HG02938 (cell line): ENCODE measurements around the gene ARSG.
"Not testable (repeated sequence)": the region's sequence is repeated elsewhere in the genome, so short reads cannot be mapped to it uniquely, and the experiment has no call there.

Experiments used
- ATAC-seq: cut with Tn5 transposase; IDR thresholded peaks from one replicate; pipeline ENCODE4 v1.9.1; 2021; ENCODE audit warnings: mild to moderate bottlenecking, moderate library complexity; ENCODE audit not compliant: unreplicated experiment

Gene ARSG

DNA sequence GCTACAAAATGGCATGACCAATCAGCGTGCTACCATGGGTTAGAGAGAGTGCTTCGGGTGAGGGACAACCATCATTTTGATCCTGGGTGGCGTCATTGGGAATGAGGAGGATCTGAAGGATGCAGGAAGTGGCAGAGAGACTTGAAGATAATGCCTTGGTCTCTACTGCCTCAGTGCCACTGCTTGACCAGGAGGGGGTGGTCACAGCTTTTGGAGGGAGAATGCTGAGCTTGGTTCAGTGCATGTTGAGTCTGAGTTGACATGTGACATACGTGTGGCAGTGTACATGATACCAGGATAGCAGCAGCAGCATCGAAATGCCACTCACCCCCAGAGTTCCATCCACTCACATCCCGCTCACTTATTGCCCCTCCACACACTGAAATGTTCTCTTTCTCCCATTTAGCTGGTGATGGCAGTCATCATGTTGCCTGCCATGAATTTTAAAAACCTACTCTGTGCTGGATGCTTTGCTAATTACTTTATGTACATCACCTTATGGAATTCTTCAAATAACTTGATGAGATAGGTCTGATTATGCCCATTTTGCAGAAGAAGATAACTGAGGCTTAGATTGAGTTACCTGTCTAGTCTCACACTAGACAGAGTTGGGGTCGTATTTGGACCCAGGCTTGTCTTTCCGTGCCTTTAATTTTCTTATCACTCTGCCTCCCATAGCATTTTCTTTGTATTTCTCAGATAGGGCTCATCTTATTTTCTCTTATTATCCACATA, 36.7 kb downstream of the ARSG start:
- ATAC-seq, result no peak

DNA sequence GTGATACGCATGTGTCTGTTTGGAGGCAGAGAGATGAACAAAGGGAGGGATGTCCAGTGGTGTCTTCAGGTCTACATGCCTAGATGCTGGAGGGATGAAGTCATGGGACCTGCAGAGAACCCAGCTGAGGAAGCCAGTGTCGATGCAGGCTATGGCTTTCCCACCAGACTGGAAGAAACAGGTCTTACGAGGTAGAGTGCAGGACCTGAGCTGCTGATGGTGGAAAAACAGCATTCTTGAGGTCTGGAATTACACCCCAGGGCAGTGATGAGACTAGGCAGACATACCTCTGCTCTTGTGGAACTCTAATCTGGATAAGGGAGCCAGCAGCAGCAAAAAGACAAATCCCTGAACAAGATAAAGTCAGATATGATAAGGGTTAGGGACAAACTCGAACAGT, 37.4 kb downstream of the ARSG start:
- ATAC-seq, result no peak

DNA sequence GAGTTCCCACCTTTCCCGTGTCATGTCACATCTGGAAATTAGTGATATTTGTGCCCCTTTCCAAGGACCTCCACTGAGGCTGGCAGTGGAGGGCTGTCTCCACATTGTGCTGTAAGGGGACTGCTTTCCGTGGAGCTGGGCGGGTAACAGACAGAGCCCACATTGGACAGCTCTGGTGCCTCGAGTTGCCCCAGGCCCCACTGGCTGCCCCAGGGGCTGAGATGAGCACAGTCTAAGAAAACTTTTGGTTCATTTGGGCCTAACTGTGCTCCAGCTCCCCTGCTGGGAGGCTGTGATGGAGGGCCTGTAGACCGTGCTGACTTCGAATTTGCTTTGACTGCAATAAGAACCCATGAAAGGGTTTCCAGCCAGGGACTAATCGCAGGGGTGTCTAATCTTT, 38.0 kb downstream of the ARSG start:
- no peak for ATAC-seq

DNA sequence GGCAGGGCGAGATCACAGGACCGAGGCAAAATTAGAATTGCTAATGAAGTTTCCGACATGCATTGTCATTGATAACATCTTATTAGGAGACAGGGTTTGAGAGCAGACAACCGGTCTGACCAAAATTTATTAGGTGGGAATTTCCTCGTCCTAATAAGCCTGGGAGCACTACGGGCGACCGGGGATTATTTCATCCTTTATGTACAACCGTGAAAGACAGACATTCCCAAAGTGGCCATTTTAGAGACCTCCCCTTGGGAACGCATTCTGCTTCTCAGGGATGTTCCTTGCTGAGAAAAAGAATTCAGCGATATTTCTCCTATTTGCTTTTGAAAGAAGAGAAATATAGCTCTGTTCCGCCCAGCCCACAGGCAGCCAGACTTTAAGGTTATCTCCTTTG, 40.6 kb downstream of the ARSG start:
- ATAC-seq, result not testable (repeated sequence)

DNA sequence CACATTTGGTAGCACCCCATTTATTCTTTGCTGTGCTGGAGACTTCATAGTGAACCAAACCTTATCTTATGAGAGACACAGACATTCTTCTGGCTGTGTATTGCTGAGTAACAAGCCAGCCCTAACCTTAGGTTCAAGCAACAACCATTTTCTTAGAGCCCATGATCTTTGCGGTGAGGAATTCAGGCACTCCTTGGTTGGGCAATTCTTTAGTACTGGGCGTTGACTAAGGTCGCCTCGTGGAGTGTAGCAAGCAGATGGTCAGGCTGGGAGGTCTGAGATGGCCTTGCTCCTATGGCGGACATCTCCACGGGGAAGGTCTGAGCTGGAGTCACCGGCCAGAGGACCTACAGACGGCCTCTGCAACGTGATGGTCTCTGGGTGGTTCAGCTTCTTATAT, 43.1 kb downstream of the ARSG start:
- no peak for ATAC-seq

DNA sequence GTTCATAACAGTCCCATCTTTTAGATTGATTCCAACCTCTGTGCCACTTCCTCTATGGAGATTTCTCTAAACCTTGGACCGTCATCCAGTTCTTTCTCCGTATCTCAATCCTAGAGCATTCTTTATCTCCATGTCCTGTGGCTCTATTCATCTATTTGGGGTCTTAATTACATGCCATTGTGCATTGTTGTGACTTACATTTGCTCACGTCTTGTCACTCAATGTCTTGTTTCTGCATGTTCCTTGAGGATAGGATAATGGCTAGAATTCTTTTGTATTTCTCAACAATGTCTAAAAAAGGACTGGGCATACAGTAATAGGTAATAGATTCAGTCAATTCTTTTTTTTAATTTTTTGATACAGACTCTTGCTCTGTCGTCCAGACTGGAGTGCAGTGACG, 50.2 kb downstream of the ARSG start:
- ATAC-seq, result no peak

DNA sequence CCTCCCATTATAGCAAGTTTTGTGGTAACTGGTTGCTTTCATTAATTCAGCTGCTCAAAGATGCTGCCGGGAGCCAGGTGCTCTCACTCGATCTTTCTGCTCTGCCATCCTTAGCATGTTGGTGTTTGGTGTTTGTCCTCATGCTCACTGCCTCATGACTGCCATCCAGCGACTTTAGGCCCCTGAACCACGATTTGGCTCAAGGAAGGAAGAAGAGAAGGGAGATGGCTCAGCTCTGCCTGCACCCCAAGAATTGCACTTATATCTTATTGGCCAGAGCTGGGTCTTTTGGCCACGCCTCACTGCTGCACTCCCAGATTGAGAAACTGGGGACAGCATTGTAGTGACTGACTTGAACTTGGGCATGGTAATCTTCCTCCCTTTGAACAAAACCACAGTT, 52.7 kb downstream of the ARSG start:
- no peak for ATAC-seq

DNA sequence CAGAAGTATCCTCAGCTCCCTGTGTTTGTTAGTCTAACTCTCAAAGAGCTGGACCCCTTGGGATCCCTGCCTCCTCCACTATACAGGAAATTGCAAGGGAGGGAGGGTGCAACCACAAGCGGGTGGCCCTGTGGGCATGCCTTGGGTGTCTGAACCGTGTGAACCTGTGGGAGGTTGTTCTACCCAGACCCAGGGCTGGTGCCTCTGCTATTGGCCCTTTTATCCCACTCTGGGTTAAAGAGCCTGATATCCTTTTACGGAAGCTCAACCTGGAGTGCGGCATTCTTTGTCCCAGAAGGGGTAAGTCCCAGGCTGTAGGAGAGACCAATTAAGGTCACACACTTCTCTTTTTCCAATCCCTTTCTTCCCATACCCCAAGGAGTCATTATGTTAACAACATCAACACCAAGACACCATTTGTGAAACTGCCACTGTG, 53.4 kb downstream of the ARSG start:
- ATAC-seq, result no peak

DNA sequence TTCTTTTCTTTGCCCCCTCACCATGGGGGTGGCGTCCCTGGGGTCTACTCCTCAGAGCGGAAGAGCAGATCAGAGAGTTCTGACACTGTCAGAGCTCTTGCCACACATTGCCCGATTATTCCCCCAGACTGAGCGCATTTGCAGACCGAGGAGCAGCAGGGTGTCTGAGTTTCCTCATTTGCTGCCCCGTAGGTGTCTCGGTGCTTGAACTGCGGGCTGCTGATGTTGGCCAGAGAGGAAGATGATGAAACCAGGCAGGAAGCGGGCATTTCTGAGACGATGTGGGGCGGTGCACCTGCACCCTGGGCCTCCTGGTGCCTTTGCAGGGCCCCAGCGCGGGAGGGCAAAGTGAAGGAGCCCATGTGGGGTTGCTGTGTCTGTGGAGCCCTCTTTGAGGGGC, 55.2 kb downstream of the ARSG start:
- ATAC-seq, result no peak

DNA sequence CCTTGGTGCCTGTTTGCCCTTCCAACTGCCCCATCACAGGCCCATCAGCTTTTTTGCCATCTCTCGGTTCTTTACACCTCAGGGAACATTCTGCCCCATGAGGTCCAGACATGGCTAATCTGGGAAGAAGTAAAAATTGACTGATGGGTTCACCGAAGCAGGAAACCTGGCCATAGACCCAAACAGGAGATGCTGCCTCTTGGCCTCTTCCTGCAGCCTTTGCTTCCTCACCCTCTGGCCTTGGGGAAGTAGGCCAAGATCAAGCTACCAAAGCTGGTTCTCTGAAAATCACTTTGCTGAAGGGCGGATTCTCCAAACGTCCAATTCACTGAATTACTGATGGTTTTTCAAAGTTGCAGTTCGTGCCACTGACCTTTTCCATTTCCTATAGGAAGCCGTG, 56.1 kb downstream of the ARSG start:
- no peak for ATAC-seq

DNA sequence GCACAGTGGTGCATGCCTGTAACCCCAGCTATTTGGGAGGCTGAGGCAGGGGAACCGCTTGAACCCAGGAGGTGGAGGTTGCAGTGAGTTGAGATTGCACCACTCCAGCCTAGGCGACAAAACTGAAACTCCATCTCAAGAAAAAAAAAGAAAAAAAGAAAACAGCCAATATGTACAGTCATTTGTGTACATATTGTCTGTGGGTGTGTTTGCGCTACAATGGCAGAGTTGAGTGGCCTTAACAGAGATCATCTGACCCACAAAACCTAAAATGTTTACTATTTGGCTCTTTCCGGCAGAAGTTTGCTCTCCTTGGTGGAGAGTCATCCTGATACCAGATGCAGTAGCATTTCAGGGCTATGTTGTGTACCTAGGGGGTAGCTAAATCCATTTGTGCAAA, 57.9 kb downstream of the ARSG start:
- ATAC-seq, result peak; percentile 81

DNA sequence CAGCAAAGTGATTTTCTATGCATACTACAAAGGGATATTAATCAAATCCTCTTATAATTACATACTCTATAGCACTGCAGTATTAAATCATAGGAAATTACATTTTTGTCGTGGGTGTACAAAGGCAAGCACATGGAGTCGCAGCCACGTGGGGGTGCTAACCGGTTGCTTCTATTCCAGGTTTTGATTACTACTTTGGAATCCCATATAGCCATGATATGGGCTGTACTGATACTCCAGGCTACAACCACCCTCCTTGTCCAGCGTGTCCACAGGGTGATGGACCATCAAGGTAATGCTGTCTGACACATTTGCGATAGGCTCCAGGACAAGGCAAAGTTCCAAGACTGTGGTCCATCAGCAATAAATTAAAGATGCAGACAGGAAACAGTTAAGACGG, 60.1 kb downstream of the ARSG start:
- ATAC-seq, result no peak

DNA sequence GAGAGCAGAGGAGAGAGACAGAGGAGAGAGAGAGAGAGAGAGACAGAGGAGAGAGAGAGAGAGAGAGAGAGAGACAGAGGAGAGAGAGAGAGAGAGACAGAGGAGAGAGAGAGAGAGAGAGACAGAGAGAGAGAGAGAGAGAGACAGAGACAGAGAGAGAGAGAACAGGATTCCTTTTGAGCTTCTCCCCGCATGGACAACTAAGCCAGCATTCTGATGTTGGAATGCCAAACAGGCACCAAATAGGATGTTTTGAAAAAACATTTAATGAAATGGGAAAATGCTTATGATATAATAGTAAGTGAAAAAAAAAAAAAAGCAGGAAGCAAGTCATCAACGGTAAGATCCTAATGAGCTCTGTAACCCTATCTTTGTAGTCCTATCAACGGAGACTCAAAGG, 60.7 kb downstream of the ARSG start:
- no peak for ATAC-seq

DNA sequence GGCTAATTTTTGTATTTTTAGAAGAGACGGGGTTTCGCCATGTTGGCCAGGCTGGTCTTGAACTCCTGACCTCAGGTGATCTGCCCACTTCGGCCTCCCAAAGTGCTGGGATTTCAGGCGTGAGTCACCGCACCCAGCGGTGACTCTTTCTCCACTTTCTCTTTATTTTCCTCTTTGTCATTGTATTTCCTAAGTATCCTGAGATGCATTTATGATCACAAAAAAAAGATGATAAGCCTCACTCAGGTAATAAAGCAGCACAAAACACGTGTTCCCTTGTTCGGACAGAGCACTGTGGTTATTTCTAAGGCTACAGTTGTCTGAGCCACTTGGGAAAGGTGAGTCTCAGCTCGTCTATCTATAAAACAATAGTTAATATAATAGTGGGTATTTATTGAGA, 61.4 kb downstream of the ARSG start:
- ATAC-seq, result not testable (repeated sequence)

DNA sequence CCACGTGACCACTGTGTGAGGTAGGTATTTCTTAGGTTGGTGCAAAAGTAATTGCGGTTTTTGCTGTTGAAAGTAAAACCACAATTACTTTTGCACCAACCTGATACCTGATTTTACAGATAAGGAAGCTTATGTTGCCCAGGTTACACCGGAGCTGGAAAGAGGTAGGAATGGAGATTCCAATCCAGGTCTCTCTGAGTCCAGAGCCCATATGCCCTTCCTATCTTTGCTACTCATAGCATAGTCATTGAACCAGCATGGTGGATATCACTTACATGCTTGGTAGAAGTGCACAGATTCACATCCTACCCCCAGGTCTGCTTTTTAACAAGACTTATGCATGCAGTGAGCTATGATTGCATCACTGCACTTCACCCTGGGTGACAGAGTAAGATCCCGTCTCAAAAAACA, 61.8 kb downstream of the ARSG start:
- ATAC-seq, result no peak

DNA sequence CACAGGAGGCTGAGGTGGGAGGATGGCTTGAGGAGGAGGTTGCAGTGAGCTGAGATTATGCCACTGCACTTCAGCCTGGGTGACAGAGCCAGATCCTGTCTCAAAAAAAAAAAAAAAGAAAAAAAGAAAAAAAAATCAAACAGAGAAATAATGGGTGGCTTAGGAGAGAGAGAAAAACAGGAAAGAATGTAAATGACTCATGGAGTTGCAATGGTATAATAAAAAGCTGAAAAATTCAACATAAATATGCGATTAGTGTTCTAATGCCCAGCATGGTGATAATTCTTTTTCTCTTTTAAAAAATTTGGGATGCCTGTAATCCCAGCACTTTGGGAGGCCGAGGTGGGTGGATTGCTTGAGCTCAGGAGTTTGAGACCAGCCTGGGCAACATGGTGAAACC, 63.0 kb downstream of the ARSG start:
- not testable (repeated sequence) for ATAC-seq

DNA sequence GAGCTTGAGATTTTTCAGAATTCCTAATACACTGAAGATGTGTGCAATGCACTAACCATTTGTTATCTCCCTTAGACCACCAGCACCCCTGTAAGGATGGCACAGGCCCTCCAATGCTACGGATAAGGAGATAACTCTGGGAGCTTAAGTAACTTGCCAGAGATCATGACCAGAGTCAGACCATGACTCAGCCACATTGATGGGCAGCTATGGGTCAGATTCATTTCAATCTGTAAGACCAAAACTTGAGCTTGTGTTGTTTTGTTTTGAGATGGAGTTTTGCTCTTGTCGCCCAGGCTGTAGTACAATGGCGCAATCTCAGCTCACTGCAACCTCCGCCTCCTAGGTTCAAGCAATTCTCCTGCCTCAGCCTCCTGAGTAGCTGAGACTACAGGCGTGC, 63.8 kb downstream of the ARSG start:
- ATAC-seq, result not testable (repeated sequence)

DNA sequence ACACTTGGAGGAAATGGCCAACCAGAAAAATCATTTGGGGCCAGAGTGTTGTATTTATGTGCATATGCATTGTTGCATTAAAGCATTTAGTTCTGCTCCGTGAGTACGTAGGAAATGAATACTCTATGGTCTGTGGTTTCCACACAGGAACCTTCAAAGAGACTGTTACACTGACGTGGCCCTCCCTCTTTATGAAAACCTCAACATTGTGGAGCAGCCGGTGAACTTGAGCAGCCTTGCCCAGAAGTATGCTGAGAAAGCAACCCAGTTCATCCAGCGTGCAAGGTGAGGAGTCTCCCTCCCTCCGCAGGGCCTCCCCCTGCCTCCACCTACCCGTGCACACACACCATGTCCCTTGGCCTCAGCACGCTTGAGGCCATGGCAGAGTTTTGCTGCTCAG, 65.2 kb downstream of the ARSG start:
- peak; percentile 93 for ATAC-seq

DNA sequence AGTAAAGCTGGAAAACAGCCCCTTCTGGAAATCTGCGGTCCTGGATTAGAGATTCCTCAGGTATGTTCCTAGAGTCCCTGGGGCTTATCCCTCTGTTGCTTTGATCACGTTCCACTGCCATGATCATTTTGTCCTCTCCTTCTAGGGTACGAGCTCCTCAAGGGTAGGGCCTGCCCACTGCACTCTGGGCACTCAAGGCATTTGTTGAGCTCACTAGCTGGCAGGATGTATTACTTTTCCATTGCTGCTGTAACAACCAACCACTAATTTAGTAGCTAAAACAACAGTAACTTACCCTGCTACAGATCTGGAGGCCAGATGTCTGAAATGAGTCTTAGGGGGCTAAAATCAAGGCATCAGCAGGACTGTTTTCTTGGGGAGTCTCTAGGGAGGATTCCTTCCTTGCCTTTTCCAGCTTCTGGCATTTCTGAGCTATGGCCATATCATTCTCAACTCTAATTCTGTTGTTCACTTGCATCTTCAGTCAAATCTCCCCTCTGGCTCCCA, 65.7 kb downstream of the ARSG start:
- no peak for ATAC-seq

DNA sequence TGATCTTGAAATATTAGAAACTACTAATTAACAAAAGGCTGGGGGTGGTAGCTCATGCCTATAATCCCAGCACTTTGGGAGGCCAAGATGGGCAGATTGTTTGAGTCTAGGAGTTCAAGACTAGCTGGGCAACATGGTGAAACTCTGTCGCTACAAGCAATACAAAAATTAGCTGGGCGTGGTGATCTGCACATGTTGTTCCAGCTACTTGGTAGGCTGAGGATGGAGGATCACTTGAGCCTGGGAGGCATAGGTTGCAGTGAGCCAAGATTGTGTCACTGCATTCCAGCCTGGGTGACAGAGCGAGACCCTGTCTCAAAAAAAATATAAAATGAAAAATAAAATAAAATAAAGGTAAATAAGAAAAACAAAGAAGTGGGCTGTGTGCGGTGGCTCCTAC, 66.6 kb downstream of the ARSG start:
- ATAC-seq, result no peak

DNA sequence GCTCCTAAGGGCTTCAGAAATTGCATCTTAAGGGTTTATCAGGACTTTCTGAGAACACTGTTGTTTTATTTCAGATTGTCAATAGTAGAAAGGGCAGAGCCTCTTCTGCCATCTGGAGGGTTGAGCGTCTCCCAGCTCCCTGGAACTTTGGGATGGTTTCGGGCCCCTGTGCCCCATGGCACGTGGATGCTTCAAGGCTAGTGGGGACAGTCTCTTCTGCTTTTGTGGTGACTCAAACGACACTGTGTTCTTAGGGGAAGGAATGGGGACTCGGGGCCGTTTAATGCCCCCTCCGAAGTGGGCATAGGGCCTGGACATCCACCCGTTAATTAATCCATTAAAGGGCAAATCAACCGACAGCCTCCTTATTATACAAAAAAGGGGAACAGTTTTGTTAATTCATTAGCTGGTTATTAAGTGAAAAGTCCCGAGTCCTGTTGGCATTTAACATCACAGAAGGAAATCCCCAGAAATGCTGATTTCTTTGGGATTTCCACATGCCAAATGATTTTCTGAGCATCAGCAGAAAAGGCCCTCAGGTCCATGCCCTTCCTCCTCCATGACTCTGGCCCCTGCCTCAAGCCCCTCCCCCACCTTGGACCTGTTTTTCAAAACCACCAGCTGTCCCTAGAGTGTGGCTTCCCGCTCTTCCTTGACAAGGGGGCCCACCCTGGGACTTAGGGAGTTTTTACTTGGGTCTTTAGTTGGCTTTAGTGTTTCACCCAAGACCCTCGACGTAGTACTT, 68.7 kb downstream of the ARSG start:
- ATAC-seq, result no peak

DNA sequence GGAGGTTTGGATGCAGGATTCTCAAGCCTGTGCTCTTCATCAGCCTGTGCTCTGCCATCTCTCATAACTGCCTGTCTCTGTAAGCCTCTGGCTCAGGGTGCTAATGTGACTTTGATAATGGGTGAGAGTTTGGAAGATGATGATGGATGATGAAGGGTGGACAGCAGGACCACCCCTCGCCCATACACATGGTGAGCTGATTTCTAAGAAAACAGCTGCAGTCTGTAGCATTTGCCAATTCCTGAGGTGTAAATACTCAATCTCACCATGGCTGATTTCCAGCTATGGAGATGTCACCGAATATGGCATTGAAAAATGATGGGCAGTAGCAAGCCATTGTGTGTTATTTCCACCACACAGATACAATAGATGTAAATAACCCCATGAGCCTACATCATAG, 74.2 kb downstream of the ARSG start:
- no peak for ATAC-seq
